NCI-H1092 treated with DMSO at 0.1 percent for 48 hours (cell line): ENCODE data around the gene POU2F3.
A peak's percentile ranks its signal among the peaks of the same experiment; 100 is the strongest.

Experiments
- DNase-seq: peaks from one replicate; lab custom pipeline; 2025; lab: John Stamatoyannopoulos, UW

The POU2F3 gene

GRCh38 chr11:120210626-120211521 lies 29.1 kb upstream of the POU2F3 start, which contains the start of gene OAF:
Gene OAF (plus strand): TSS chr11:120211032. CDS start chr11:120211280, 248 bp downstream.
- DNase-seq: peak; percentile 34

GRCh38 chr11:120211522-120212258 lies 28.2 kb upstream of the POU2F3 start:
- no peak for DNase-seq

- DNase-seq: no peak
These were observed 27.6 kb upstream of the POU2F3 start for GRCh38 chr11:120212259-120212878.

- no peak for DNase-seq
These were observed 27.0 kb upstream of the POU2F3 start for GRCh38 chr11:120212926-120213325.

GRCh38 chr11:120214581-120214980 lies 25.4 kb upstream of the POU2F3 start:
- no peak for DNase-seq

GRCh38 chr11:120215634-120216033 lies 24.3 kb upstream of the POU2F3 start:
- DNase-seq: no peak

GRCh38 chr11:120216426-120217102 lies 23.4 kb upstream of the POU2F3 start:
- no peak for DNase-seq

- DNase-seq: no peak
These were observed 22.4 kb upstream of the POU2F3 start for GRCh38 chr11:120217526-120217925.

GRCh38 chr11:120217941-120218694 lies 21.8 kb upstream of the POU2F3 start:
- DNase-seq: peak; percentile 51

- DNase-seq: no peak
These were observed 21.3 kb upstream of the POU2F3 start for GRCh38 chr11:120218695-120219033.

GRCh38 chr11:120219232-120219937 lies 20.6 kb upstream of the POU2F3 start:
- DNase-seq: no peak

GRCh38 chr11:120219938-120220746 lies 19.8 kb upstream of the POU2F3 start:
- DNase-seq: no peak

GRCh38 chr11:120220747-120221037 lies 19.2 kb upstream of the POU2F3 start:
- no peak for DNase-seq

GRCh38 chr11:120221115-120221752 lies 18.7 kb upstream of the POU2F3 start:
- no peak for DNase-seq

GRCh38 chr11:120222916-120223315 lies 17.0 kb upstream of the POU2F3 start:
- no peak for DNase-seq

- no peak for DNase-seq
These were observed 16.1 kb upstream of the POU2F3 start for GRCh38 chr11:120223793-120224192.

GRCh38 chr11:120224361-120224760 lies 15.6 kb upstream of the POU2F3 start:
- no peak for DNase-seq

- no peak for DNase-seq
These were observed 14.7 kb upstream of the POU2F3 start for GRCh38 chr11:120224972-120225909.
